Mesodermal cell (in vitro differentiated cells): ENCODE results near the gene TPD52L3.

Experiments
- H3K27ac ChIP-seq: 2 replicates; pipeline ENCODE4 v1.7.0; 2013; ENCODE audit warnings: mild to moderate bottlenecking, low read depth, low read length, moderate library complexity; ENCODE audit not compliant: severe bottlenecking
- H3K36me3 ChIP-seq: 2 replicates; pipeline ENCODE4 v1.7.1; 2013; ENCODE audit warnings: mild to moderate bottlenecking, low read length, moderate library complexity; ENCODE audit not compliant: control insufficient read depth, insufficient read depth
- H3K4me1 ChIP-seq: one replicate; pipeline ENCODE4 v1.7.1; 2013; ENCODE audit warnings: mild to moderate bottlenecking, low read length; ENCODE audit not compliant: insufficient read depth, control insufficient read depth, poor library complexity, severe bottlenecking
- H3K4me3 ChIP-seq: 2 replicates; pipeline ENCODE4 v1.7.0; 2013; ENCODE audit warnings: low read length, control low read depth, mild to moderate bottlenecking; ENCODE audit not compliant: insufficient read depth, poor library complexity, severe bottlenecking; ENCODE audit errors: extremely low read depth
- H3K9me3 ChIP-seq: 2 replicates; pipeline ENCODE4 v1.7.1; 2013; ENCODE audit warnings: mild to moderate bottlenecking, low read length, moderate library complexity; ENCODE audit not compliant: control insufficient read depth
- WGBS, 2 experiments: methylation state at CpG; one replicate each; pipeline ENCODE4 v1.1.5; 2013; ENCODE audit warnings: missing lambda C conversion rate in 2 of 2; ENCODE audit not compliant: insufficient coverage in 2 of 2; 5-methylcytosine and 5-hydroxymethylcytosine counted together

TPD52L3 gene

DNA sequence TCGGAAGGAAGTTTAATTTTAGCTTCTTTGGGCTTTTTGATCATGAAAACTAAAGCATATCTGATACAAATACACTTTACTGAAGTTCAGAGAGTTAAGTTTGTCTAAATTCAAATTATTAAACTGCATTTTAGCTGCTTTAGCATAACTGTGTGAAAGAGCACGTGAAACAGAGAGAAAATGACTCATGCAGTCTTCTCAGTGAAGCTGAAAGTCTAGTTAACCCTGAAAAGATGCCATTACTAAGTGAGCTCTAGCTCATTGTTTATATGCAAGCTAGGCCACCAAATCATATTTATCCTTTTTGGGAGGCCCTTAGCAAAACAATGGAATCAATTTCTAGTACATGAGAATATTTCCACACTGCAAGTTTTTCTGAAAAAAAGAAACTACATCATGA is 27.6 kb downstream of the TPD52L3 start:
- Histone ChIP-seq H3K4me3 (no peak overlapping the region), H3K27ac (no peak overlapping the region), H3K9me3 (no peaks in the 10 kb centered on the region), H3K36me3 (no peaks in the 10 kb centered on the region), H3K4me1 (no peaks in the 10 kb centered on the region)
- 50% methylated on average over 1 of the region's 2 CpGs; no CpG with 5 or more reads in 1 of the 2 experiments for WGBS, 2 experiments

DNA sequence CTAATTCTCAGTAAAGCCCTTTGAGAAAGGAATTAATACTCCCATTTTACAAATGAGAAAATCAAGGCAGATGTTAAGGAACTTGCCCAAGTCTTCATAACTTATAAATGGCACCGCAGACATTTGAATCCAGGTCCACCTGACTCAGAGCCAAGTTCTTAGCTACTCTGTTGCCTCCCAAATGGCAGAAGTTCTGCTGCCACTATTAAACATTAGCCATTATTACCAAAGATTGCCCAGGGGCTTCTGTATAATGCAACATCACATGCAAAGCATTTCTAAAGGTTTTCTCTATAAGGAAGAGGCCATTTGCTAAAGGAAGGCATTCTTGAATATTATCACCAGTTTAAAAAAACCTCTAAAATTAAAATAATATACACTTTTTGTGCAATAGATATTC is 28.3 kb downstream of the TPD52L3 start:
- H3K4me1 ChIP-seq: no peaks in the 10 kb centered on the region
- H3K4me3 ChIP-seq: no peak overlapping the region
- no peaks in the 10 kb centered on the region for H3K9me3 ChIP-seq
- no peaks in the 10 kb centered on the region for H3K36me3 ChIP-seq
- 100% methylated on average over 1 of the region's 1 CpG for WGBS, 2 experiments
- H3K27ac ChIP-seq: no peak overlapping the region

DNA sequence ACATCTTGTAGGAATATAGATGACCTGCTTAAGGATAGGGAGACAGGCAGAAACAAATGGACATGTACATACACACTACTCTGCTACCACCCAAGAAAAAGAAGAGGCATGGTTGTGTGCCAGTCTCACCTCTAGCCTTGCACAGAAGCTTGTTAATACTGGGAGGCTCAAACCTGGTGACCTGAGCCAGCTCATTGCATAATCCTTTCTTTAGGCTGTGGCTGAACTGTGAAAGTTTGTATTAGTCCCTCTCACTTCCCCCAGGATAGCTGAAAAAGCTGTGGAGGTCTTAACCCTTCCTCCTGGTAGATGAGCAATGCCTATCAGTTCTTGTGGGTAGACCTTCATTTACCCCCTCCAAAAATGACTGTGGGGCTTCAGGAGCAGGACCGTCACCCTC is 28.7 kb downstream of the TPD52L3 start:
- H3K4me3 ChIP-seq: no peak overlapping the region
- no peaks in the 10 kb centered on the region for H3K9me3 ChIP-seq
- WGBS, 2 experiments: 100% methylated on average over 1 of the region's 1 CpG; no CpG with 5 or more reads in 1 of the 2 experiments

DNA sequence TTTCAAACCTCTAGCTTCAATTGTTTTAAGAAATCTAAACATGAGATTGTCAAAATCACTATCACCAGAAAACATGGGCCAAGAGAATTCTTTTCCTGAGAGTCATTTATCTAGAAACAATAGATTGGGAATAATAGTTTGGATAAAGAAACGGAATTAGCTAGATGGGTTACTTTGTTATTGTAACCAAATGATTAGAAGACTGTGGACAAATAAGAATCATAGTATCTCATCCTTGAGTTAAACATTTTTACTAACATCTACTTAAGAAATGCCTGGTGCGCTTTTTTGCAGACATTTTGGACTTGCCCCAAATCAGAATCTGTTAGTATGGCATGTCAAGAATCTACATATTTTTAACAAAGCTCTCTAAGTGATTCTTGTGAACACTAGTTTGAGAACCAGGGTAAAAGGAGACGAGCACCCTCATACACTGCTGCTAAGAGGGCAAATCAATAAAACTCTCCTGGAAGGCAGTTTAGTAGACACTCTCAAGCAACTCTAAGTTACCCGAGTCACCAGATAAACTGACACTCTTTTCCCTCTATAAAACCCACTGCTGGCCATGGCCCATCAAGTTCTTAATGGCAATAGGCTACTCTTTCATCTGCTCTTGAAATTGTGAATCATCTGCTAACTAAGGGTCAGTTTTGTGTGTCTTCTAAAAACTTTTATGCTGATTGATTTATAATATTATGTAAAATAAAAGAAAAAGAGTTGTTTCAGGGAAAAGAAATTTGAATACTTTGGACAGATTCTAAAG is 39.1 kb downstream of the TPD52L3 start:
- 80 to 95% methylated on average over 2 of the region's 4 CpGs for whole genome bisulfite sequencing, 2 experiments
- Histone ChIP-seq H3K36me3 (no peaks in the 10 kb centered on the region), H3K4me1 (no peaks in the 10 kb centered on the region), H3K4me3 (no peak overlapping the region), H3K9me3 (peaks cover 10% of the 10 kb centered on the region), H3K27ac (no peak overlapping the region)

More for the DNA sequence above, 28.7 kb downstream of the TPD52L3 start:
- no peaks in the 10 kb centered on the region for H3K36me3 ChIP-seq
- no peaks in the 10 kb centered on the region for H3K4me1 ChIP-seq
- no peak overlapping the region for H3K27ac ChIP-seq

DNA sequence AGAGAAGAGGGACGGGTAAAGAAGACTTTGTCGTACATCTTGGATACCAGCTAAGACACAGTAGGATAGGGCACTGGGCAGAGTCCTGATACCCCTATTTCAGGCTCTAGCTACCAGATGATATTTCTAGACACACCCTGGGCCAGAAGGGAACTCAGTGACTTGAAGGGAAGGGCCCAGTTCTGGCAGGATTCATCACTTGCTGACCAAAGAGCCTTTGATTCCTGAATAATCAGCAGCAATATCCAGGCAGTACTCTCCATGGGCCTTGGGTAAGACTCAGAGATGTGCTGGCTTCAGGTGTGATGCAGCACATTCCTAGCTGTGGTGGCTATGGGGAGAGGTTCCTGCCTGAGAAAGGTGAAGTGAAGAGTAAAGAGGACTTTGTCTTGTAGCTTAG is 40.7 kb downstream of the TPD52L3 start:
- Histone ChIP-seq H3K4me3 (no peak overlapping the region), H3K36me3 (no peaks in the 10 kb centered on the region), H3K4me1 (no peaks in the 10 kb centered on the region), H3K9me3 (peaks cover 10% of the 10 kb centered on the region), H3K27ac (no peak overlapping the region)
- 75% methylated on average over 2 of the region's 2 CpGs; no CpG with 5 or more reads in 1 of the 2 experiments for WGBS, 2 experiments
